ENCODE data around the gene SH3GL2.

- TF ChIP-seq CTCF (conservative IDR thresholded peaks at IDR 0.05): no peak
- TF ChIP-seq ZFX (IDR thresholded peaks at IDR 0.05): no peak
Measured at GRCh38 chr9:17630531-17630949, 51.7 kb downstream of the SH3GL2 start.

Data from C4-2B (cell line).